H9 (cell line): ENCODE data around the gene ACVR1. TPM values are rescaled to one million over a fixed set of nuclear protein-coding genes. Genes with fewer than 3 reads are reported as not detected.
A peak's percentile ranks its signal among the peaks of the same experiment; 100 is the strongest.

Experiments
- DNase-seq: peaks from one replicate; pipeline ENCODE4 v3.0.0-alpha.2; 2017
- H2AFZ ChIP-seq: one replicate; pipeline ENCODE4 v1.6.1; 2013; ENCODE audit warnings: mild to moderate bottlenecking, low read length, control low read depth, moderate library complexity
- H2AK5ac ChIP-seq: 2 replicates; pipeline ENCODE4 v1.6.1; 2013; ENCODE audit warnings: low read length, control low read depth, mixed read lengths; ENCODE audit not compliant: insufficient read length
- H2BK120ac ChIP-seq: one replicate; pipeline ENCODE4 v1.6.1; 2013; ENCODE audit warnings: low read depth, mild to moderate bottlenecking, low read length, control low read depth, inconsistent platforms; ENCODE audit not compliant: poor library complexity, severe bottlenecking
- H2BK12ac ChIP-seq: 2 replicates; pipeline ENCODE4 v1.6.1; 2013; ENCODE audit warnings: low read length, control low read depth, mixed read lengths, low read depth; ENCODE audit not compliant: insufficient read length
- H2BK15ac ChIP-seq: 2 replicates; pipeline ENCODE4 v1.6.1; 2013; ENCODE audit warnings: low read depth, low read length, control low read depth
- H2BK20ac ChIP-seq: one replicate; pipeline ENCODE4 v1.6.1; 2013; ENCODE audit warnings: low read depth, mild to moderate bottlenecking, low read length, control low read depth, inconsistent platforms; ENCODE audit not compliant: poor library complexity, severe bottlenecking
- H2BK5ac ChIP-seq: 2 replicates; pipeline ENCODE4 v1.6.1; 2013; ENCODE audit warnings: low read length, control low read depth, mixed read lengths; ENCODE audit not compliant: insufficient read length
- H3K14ac ChIP-seq: 2 replicates; pipeline ENCODE4 v1.6.1; 2013; ENCODE audit warnings: low read length, control low read depth; ENCODE audit not compliant: insufficient read depth
- H3K18ac ChIP-seq: 2 replicates; pipeline ENCODE4 v1.6.1; 2013; ENCODE audit warnings: low read depth, mild to moderate bottlenecking, mixed read lengths, low read length, control low read depth; ENCODE audit not compliant: insufficient read length
- H3K23ac ChIP-seq: 2 replicates; pipeline ENCODE4 v1.6.1; 2013; ENCODE audit warnings: low read length, control low read depth, mixed read lengths, low read depth; ENCODE audit not compliant: insufficient read length
- H3K23me2 ChIP-seq: 2 replicates; pipeline ENCODE4 v1.6.1; 2013; ENCODE audit warnings: low read depth, mild to moderate bottlenecking, mixed read lengths, low read length, control low read depth; ENCODE audit not compliant: insufficient read length, poor library complexity, severe bottlenecking
- H3K27ac ChIP-seq: 2 replicates; pipeline ENCODE4 v1.5.1; 2013; ENCODE audit warnings: low read length, control low read depth, mixed read lengths, low read depth; ENCODE audit not compliant: insufficient read length
- H3K27me3 ChIP-seq: 2 replicates; pipeline ENCODE4 v1.6.1; 2013; ENCODE audit warnings: low read length, control low read depth, inconsistent platforms; ENCODE audit not compliant: insufficient read depth
- H3K4ac ChIP-seq: 2 replicates; pipeline ENCODE4 v1.6.1; 2013; ENCODE audit warnings: low read depth, mild to moderate bottlenecking, control low read depth, inconsistent platforms, low read length, moderate library complexity
- H3K4me1 ChIP-seq: 2 replicates; pipeline ENCODE4 v1.6.1; 2013; ENCODE audit warnings: low read length, control low read depth, inconsistent platforms; ENCODE audit not compliant: insufficient read depth
- H3K4me2 ChIP-seq: 2 replicates; pipeline ENCODE4 v1.6.1; 2013; ENCODE audit warnings: low read length, control low read depth, mixed read lengths; ENCODE audit not compliant: insufficient read length, insufficient read depth
- H3K56ac ChIP-seq: 2 replicates; pipeline ENCODE4 v1.6.1; 2013; ENCODE audit warnings: low read depth, mild to moderate bottlenecking, mixed read lengths, low read length, control low read depth; ENCODE audit not compliant: insufficient read length
- H3K79me1 ChIP-seq: 2 replicates; pipeline ENCODE4 v1.6.1; 2013; ENCODE audit warnings: low read depth, mild to moderate bottlenecking, moderate library complexity, low read length, control low read depth, inconsistent platforms; ENCODE audit not compliant: insufficient read depth, poor library complexity, severe bottlenecking
- H3K79me2 ChIP-seq: 2 replicates; pipeline ENCODE4 v1.6.1; 2013; ENCODE audit warnings: low read length, control low read depth, inconsistent platforms; ENCODE audit not compliant: insufficient read depth
- H3K9ac ChIP-seq: 2 replicates; pipeline ENCODE4 v1.6.1; 2013; ENCODE audit warnings: low read length, control low read depth, mixed read lengths; ENCODE audit not compliant: insufficient read length; ENCODE audit errors: extremely low read depth
- H3K9me3 ChIP-seq: one replicate; pipeline ENCODE4 v1.6.1; 2013; ENCODE audit warnings: low read depth, low read length, inconsistent platforms; ENCODE audit not compliant: control insufficient read depth
- H3T11ph ChIP-seq: one replicate; pipeline ENCODE4 v1.6.1; 2013; ENCODE audit warnings: mild to moderate bottlenecking, low read length, control low read depth, inconsistent platforms
- H4K20me1 ChIP-seq: one replicate; pipeline ENCODE4 v1.6.1; 2013; ENCODE audit not compliant: control insufficient read depth, insufficient read length, insufficient read depth
- H4K5ac ChIP-seq: 2 replicates; pipeline ENCODE4 v1.6.1; 2013; ENCODE audit warnings: low read depth, mild to moderate bottlenecking, mixed read lengths, low read length, control low read depth; ENCODE audit not compliant: insufficient read length
- H4K8ac ChIP-seq: replicated peaks from 2 replicates; pipeline ENCODE4 v1.6.1; 2013; ENCODE audit warnings: low read length, control low read depth, mixed read lengths, low read depth; ENCODE audit not compliant: insufficient read length
- H4K91ac ChIP-seq: 2 replicates; pipeline ENCODE4 v1.6.1; 2013; ENCODE audit warnings: low read depth, mild to moderate bottlenecking, moderate library complexity, mixed read lengths, low read length, control low read depth; ENCODE audit not compliant: insufficient read length
- H3K27ac Mint-ChIP-seq, 3 experiments: 2 replicates in 2 of 3; 3 replicates in 1 of 3; pipeline ENCODE4 v1.8.0; 2020 to 2021; ENCODE audit warnings: mixed read lengths in 3 of 3, mild to moderate bottlenecking in 1 of 3, moderate library complexity in 1 of 3
- H3K27me3 Mint-ChIP-seq: 2 replicates; pipeline ENCODE4 v1.8.0; 2021; ENCODE audit warnings: low read depth, mild to moderate bottlenecking, moderate library complexity, mixed read lengths
- H3K36me3 Mint-ChIP-seq, 3 experiments: 2 replicates in 2 of 3; 3 replicates in 1 of 3; pipeline ENCODE4 v1.8.0; 2020 to 2021; ENCODE audit warnings: low read depth in 3 of 3, mixed read lengths in 3 of 3; ENCODE audit not compliant: insufficient read depth in 1 of 3
- H3K4me1 Mint-ChIP-seq, 2 experiments: 2 replicates each; pipeline ENCODE4 v1.8.0; 2020; ENCODE audit warnings: mixed read lengths in 2 of 2
- H3K4me3 Mint-ChIP-seq, 2 experiments: 2 replicates in 1 of 2; 3 replicates in 1 of 2; pipeline ENCODE4 v1.8.0; 2020 to 2021; ENCODE audit warnings: mild to moderate bottlenecking in 2 of 2, mixed read lengths in 2 of 2, moderate library complexity in 1 of 2
- H3K9me3 Mint-ChIP-seq, 2 experiments: 2 replicates in 1 of 2; 3 replicates in 1 of 2; pipeline ENCODE4 v1.8.0; 2020; ENCODE audit warnings: mild to moderate bottlenecking in 2 of 2, mixed read lengths in 2 of 2, moderate library complexity in 1 of 2
- WGBS: extraction: QIAGEN DNeasy Blood & Tissue Kit; methylation state at CpG from one replicate; pipeline ENCODE4 v1.1.7; 2013; ENCODE audit warnings: missing lambda C conversion rate, low lambda C conversion rate, mixed read lengths; ENCODE audit not compliant: insufficient read length; ENCODE audit errors: extremely low coverage; 5-methylcytosine and 5-hydroxymethylcytosine counted together
- total RNA-seq: library from RNA; stranded (reverse); gene quantifications from 2 replicates; pipeline ENCODE4 v1.2.1, GENCODE V29; 2021
- TF ChIP-seq, protein P1 (sequence below): fragments of 200-600 bp; sonication (generic); conservative IDR thresholded peaks from 3 replicates; pipeline ENCODE4 v1.8.0; 2021; ENCODE audit warnings: antibody characterized with exemption, mild to moderate bottlenecking

ACVR1 gene
- total RNA-seq, 1 experiment from 2014 or later = 21.2 TPM

DNA sequence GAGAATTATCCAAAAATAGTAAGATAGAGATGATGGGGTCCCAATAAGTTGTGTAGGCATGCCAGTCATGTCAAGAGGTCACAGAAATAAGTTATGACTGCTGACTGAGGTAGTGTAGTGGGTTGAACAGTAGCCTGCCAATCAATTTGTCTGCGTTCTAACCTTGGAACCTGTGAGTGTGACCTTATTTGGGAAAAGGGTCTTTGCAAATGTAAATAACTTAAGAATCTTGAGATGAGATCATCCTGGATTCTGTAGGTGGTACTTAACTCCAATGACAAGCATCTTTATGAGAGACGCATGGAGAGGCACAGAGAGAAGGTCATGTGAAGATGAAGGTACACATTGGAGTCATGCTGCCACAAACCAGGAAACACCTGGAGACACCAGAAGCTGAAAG is 31.0 kb downstream of the ACVR1 start:
- Histone ChIP-seq H3K14ac (no peak overlapping the region), H3K27me3 (no peaks in the 10 kb centered on the region), H3K79me1 (no peaks in the 10 kb centered on the region), H3K23me2 (no peaks in the 10 kb centered on the region), H4K91ac (no peak overlapping the region), H2BK12ac (no peak overlapping the region), H2AFZ (no peak overlapping the region), H3K4me2 (no peak overlapping the region), H3K9ac (no peak overlapping the region), H4K5ac (no peak overlapping the region), H4K8ac (no peak overlapping the region), H3K9me3 (no peaks in the 10 kb centered on the region), H3K79me2 (no peaks in the 10 kb centered on the region), H3K27ac (no peak overlapping the region), H3K4me1 (peaks cover 7% of the 10 kb centered on the region; the same call in 1 of the 2 replicates), H3K18ac (no peak overlapping the region), H2AK5ac (no peak overlapping the region), H3K23ac (no peak overlapping the region), H2BK20ac (no peak overlapping the region), H2BK120ac (no peak overlapping the region), H3K56ac (no peak overlapping the region), H2BK5ac (no peak overlapping the region), H2BK15ac (no peak overlapping the region), H3K4ac (no peak overlapping the region), H3T11ph (no peak overlapping the region), H4K20me1 (no peaks in the 10 kb centered on the region)
- WGBS = no CpG with 5 or more reads among the region's 2 CpGs
- H3K9me3 Mint-ChIP-seq = no peaks in the 10 kb centered on the region
- peak overlapping the region in 1 of 3 experiments; percentile 36; a peak in 1 of 7 replicates for H3K27ac Mint-ChIP-seq
- TF ChIP-seq, protein P1, sequence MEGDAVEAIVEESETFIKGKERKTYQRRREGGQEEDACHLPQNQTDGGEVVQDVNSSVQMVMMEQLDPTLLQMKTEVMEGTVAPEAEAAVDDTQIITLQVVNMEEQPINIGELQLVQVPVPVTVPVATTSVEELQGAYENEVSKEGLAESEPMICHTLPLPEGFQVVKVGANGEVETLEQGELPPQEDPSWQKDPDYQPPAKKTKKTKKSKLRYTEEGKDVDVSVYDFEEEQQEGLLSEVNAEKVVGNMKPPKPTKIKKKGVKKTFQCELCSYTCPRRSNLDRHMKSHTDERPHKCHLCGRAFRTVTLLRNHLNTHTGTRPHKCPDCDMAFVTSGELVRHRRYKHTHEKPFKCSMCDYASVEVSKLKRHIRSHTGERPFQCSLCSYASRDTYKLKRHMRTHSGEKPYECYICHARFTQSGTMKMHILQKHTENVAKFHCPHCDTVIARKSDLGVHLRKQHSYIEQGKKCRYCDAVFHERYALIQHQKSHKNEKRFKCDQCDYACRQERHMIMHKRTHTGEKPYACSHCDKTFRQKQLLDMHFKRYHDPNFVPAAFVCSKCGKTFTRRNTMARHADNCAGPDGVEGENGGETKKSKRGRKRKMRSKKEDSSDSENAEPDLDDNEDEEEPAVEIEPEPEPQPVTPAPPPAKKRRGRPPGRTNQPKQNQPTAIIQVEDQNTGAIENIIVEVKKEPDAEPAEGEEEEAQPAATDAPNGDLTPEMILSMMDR = no peak
- peaks cover 0 to 6% (median 0%) of the 10 kb centered on the region in 3 experiments; a peak in 2 of 7 replicates for H3K36me3 Mint-ChIP-seq
- DNase-seq = no peak
- no peaks in the 10 kb centered on the region for H3K27me3 Mint-ChIP-seq
- H3K4me3 Mint-ChIP-seq = no peak overlapping the region
- peaks cover 36 to 48% of the 10 kb centered on the region in 2 experiments for H3K4me1 Mint-ChIP-seq
